Mesodermal cell (in vitro differentiated cells): ENCODE data around the gene FAR2.
"Not testable (repeated sequence)": the region's sequence is repeated elsewhere in the genome, so short reads cannot be mapped to it uniquely, and the experiment has no call there.

Experiments
- H3K27ac ChIP-seq: 2 replicates; pipeline ENCODE4 v1.7.0; 2013; ENCODE audit warnings: mild to moderate bottlenecking, low read depth, low read length, moderate library complexity; ENCODE audit not compliant: severe bottlenecking
- H3K36me3 ChIP-seq: 2 replicates; pipeline ENCODE4 v1.7.1; 2013; ENCODE audit warnings: mild to moderate bottlenecking, low read length, moderate library complexity; ENCODE audit not compliant: control insufficient read depth, insufficient read depth
- H3K4me1 ChIP-seq: one replicate; pipeline ENCODE4 v1.7.1; 2013; ENCODE audit warnings: mild to moderate bottlenecking, low read length; ENCODE audit not compliant: insufficient read depth, control insufficient read depth, poor library complexity, severe bottlenecking
- H3K4me3 ChIP-seq: 2 replicates; pipeline ENCODE4 v1.7.0; 2013; ENCODE audit warnings: low read length, control low read depth, mild to moderate bottlenecking; ENCODE audit not compliant: insufficient read depth, poor library complexity, severe bottlenecking; ENCODE audit errors: extremely low read depth
- H3K9me3 ChIP-seq: 2 replicates; pipeline ENCODE4 v1.7.1; 2013; ENCODE audit warnings: mild to moderate bottlenecking, low read length, moderate library complexity; ENCODE audit not compliant: control insufficient read depth
- WGBS, 2 experiments: methylation state at CpG; one replicate each; pipeline ENCODE4 v1.1.5; 2013; ENCODE audit warnings: missing lambda C conversion rate in 2 of 2; ENCODE audit not compliant: insufficient coverage in 2 of 2; 5-methylcytosine and 5-hydroxymethylcytosine counted together

Gene FAR2

GRCh38 chr12:29169978-29170377 lies 20.9 kb downstream of the FAR2 start:
- not testable (repeated sequence) for H3K4me1 ChIP-seq, H3K9me3 ChIP-seq, H3K36me3 ChIP-seq, H3K27ac ChIP-seq, H3K4me3 ChIP-seq
- WGBS, 2 experiments, result 67% methylated on average over 1 of the region's 2 CpGs; no CpG with 5 or more reads in 1 of the 2 experiments

DNA sequence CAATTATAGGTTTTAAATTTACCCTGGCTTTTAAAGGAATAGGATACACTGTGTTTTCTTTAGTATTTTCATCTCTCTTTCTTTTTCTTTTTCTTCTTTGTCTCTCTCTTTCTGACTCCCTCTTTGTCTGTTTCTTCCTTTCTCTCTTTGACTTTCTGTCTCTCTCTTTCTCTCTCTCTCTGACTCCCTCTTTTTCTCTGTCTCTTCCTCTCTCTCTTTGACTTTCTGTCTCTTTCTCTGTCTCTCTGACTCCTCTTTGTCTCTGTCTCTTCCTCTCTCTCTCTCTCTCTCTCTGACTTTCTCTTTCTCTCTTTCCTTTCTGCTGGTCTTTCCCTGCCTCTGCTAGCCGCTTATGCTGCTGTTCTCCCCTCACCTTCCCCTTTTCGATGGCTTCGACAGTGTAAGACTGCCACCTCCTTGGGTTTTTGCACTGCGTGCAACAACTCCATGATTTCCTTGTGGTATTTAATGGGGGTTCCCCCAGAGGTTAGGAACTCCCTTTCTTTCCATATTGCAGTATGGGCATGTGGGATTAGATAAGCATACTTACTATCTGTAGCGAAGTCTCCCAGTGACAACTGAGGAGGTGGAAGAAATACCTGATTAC lies 21.5 kb downstream of the FAR2 start:
- not testable (repeated sequence) for H3K4me3 ChIP-seq, H3K9me3 ChIP-seq
- 74 to 100% methylated on average over 2 of the region's 5 CpGs for WGBS, 2 experiments

DNA sequence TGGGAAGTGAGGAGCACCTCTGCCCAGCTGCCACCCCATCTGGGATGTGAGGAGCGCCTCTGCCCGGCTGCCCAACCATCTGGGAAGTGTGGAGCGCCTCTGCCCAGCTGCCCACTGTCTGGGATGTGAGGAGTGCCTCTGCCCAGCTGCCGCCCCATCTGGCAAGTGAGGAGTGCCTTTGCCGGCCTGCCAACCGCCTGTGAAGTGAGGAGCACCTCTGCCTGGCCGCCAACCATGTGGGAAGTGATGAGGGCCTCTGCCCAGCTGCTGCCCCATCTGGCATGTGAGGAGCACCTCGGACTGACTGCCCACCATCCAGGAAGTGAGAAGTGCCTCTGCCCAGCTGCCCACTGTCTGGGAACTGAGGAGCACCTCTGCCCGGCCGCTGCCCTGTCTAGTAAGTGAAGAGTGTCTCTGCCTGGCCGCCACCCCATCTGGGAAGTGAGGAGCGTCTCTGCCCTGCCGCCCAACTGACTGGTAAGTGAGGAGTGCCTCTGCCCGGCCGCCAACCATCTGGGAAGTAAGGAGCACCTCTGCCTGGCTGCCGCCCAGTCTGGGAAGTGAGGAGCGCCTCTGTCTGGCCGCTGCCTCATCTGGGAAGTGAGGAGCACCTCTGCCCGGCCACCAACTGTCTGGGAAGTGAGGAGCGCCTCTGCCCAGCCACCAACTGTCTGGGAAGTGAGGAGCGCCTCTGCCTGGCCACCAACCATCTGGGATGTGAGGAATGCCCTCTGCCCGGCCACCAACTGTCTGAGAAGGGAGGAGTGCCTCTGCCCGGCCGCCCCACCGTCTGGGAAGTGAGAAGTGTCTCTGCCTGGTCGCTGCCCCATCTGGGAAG lies 22.6 kb downstream of the FAR2 start:
- Histone ChIP-seq H3K4me3 (no peak overlapping the region), H3K27ac (no peak overlapping the region), H3K4me1 (no peaks in the 10 kb centered on the region), H3K36me3 (peaks cover 6% of the 10 kb centered on the region), H3K9me3 (peaks cover 9% of the 10 kb centered on the region)
- WGBS, 2 experiments, result 83 to 88% methylated on average over 20 to 26 of the region's 26 CpGs

More for the DNA sequence above, 21.5 kb downstream of the FAR2 start:
- H3K27ac ChIP-seq, H3K36me3 ChIP-seq, H3K4me1 ChIP-seq: not testable (repeated sequence)

GRCh38 chr12:29176941-29177340 lies 27.9 kb downstream of the FAR2 start:
- no peak overlapping the region for H3K4me3 ChIP-seq
- H3K36me3 ChIP-seq, result peaks cover under 1% of the 10 kb centered on the region
- H3K27ac ChIP-seq, result no peak overlapping the region
- H3K4me1 ChIP-seq, result no peaks in the 10 kb centered on the region
- H3K9me3 ChIP-seq, result no peaks in the 10 kb centered on the region
- WGBS, 2 experiments, result 90 to 97% methylated on average over 2 to 4 of the region's 6 CpGs

DNA sequence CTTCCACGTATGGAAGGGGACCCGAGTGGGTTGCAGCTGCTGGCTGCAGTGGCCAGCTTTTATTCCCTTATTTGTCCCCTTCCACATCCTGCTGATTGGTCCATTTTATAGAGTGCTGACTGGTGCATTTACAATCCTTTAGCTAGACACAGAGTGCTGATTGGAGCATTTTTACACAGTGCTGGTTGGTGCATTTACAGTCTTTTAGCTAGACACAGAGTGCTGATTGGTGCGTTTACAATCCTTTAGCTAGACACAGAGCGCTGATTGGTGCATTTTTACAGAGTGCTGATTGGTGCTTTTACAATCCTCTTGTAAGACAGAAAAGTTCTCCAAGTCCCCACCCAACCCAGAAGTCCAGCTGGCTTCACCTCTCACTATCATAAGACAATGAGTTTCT lies 33.2 kb downstream of the FAR2 start:
- WGBS, 2 experiments, result 85 to 100% methylated on average over 2 to 4 of the region's 4 CpGs

DNA sequence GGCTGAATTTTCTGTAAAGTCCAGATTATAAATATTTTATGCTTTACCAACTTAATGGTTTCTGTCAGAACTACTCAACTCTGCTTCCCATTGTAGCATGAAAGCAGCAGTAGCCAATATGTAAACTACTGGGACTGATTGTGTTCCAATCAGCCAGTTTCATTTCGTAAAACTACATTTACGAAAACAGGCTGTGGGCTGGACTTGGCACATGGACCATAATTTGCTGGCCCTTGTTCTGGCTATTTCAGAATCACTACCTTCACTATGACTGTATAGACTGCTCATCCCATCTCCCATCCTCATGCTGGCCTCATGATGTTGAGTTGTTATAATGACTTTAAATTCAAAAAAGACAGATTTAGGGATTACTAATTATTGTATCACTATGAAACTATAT lies 38.7 kb downstream of the FAR2 start:
- 100% methylated on average over 1 to 2 of the region's 2 CpGs for WGBS, 2 experiments
- no peaks in the 10 kb centered on the region for H3K4me1 ChIP-seq

More for the DNA sequence above, 33.2 kb downstream of the FAR2 start:
- H3K4me3 ChIP-seq, H3K36me3 ChIP-seq, H3K27ac ChIP-seq, H3K9me3 ChIP-seq, H3K4me1 ChIP-seq: not testable (repeated sequence)

GRCh38 chr12:29191267-29191850 lies 42.3 kb downstream of the FAR2 start:
- H3K9me3 ChIP-seq, result no peaks in the 10 kb centered on the region
- H3K4me3 ChIP-seq, result no peak overlapping the region
- H3K27ac ChIP-seq, result no peak overlapping the region
- 83 to 94% methylated on average over 1 to 4 of the region's 6 CpGs for WGBS, 2 experiments
- H3K4me1 ChIP-seq, result no peaks in the 10 kb centered on the region
- no peaks in the 10 kb centered on the region for H3K36me3 ChIP-seq

More for the DNA sequence above, 38.7 kb downstream of the FAR2 start:
- H3K27ac ChIP-seq, result no peak overlapping the region
- H3K36me3 ChIP-seq, result no peaks in the 10 kb centered on the region
- no peaks in the 10 kb centered on the region for H3K9me3 ChIP-seq
- no peak overlapping the region for H3K4me3 ChIP-seq

DNA sequence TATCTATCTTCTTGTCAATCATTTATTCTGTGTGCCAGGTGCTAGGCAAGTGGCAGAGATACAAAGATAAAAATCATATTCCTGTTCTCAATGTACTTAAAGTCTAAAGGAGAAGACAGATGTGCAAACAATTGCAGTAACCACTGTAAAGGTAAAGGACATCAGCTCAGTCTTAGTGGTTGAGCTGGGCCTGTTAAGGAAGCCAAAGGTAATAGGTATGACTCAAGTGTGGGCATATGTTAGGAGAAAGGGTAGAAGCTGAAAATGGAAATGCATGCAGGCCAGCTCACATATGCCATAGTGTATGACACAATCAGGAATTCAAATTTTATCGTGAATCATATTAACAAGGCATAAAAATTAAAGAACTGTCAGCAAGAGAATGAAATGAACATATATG lies 49.8 kb downstream of the FAR2 start:
- Histone ChIP-seq H3K4me3 (no peak overlapping the region), H3K9me3 (no peaks in the 10 kb centered on the region), H3K27ac (no peak overlapping the region), H3K36me3 (no peaks in the 10 kb centered on the region), H3K4me1 (no peaks in the 10 kb centered on the region)
- WGBS, 2 experiments, result no CpG with 5 or more reads among the region's 1 CpG

GRCh38 chr12:29200586-29200985 lies 51.5 kb downstream of the FAR2 start:
- 33% methylated on average over 2 of the region's 5 CpGs; no CpG with 5 or more reads in 1 of the 2 experiments for WGBS, 2 experiments
- Histone ChIP-seq H3K27ac (no peak overlapping the region), H3K4me1 (no peaks in the 10 kb centered on the region), H3K4me3 (no peak overlapping the region), H3K36me3 (no peaks in the 10 kb centered on the region), H3K9me3 (no peaks in the 10 kb centered on the region)

DNA sequence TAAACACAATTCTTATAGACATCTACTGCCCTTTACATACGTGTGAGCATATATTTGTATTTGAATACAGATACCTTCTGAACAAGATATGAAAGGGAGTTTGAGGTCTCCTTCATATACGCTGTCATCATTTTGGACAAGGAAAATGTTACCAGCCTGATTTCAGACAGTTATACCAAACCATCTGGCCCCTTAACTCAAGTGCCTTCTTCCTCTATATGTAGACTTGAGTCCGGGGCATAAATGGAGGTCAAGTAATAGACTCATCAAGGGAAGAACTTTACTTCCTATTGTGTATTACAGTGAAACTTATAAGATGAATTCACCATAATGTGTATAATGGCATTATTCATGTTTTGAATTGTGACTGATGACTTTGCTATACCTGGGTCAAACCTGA lies 52.2 kb downstream of the FAR2 start:
- Histone ChIP-seq H3K36me3 (no peaks in the 10 kb centered on the region), H3K4me3 (no peak overlapping the region), H3K4me1 (no peaks in the 10 kb centered on the region), H3K9me3 (no peaks in the 10 kb centered on the region), H3K27ac (no peak overlapping the region)
- WGBS, 2 experiments, result no CpG with 5 or more reads among the region's 3 CpGs

DNA sequence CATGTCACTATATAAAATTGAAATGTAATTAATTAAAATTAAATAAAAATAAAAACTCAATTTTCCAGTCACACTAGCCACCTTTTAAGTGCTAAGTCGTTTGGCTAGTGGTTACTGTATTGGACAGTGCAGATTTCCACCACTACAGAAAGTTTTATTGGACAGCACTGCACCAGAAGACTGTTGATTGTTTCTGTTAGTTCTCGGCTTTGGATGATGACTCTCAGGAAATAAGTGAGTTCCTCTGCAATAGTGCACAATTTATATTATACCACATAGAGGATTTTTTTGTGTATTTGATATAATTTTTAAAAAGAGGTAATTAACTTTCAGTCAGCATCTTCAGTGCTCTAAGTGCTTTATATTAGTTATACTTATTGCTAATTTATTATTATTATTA lies 52.7 kb downstream of the FAR2 start:
- no peaks in the 10 kb centered on the region for H3K4me1 ChIP-seq
- no peak overlapping the region for H3K27ac ChIP-seq
- whole genome bisulfite sequencing, 2 experiments, result 80% methylated on average over 1 of the region's 2 CpGs; no CpG with 5 or more reads in 1 of the 2 experiments
- H3K9me3 ChIP-seq, result no peaks in the 10 kb centered on the region
- no peaks in the 10 kb centered on the region for H3K36me3 ChIP-seq
- H3K4me3 ChIP-seq, result no peak overlapping the region
